Superior temporal gyrus (tissue), 1 donor: ENCODE data around the gene SLC39A7.

Experiments used
- DNase-seq: peaks from one replicate; pipeline ENCODE4 v3.0.0-alpha.2; 2016; ENCODE audit errors: extremely low spot score

SLC39A7 gene

DNA sequence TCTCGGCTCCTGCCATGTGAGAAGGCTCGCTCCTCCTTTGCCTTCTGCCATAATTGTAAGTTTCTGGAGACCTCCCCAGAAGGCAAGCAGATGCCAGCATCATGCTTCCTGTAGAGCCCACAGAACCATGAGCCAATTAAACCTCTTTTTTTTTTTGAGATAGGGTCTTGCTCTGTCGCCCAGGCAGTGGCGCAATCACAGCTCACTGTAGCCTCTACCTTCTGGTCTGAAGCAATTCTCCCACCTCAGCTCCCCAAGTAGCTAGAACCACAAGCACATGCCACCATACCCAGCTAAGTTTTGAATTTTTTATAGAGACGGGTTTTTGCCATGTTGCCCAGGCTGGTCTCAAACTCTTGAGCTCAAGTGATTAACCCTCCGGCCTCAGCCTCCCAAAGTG lies 36.2 kb downstream of the SLC39A7 start:
- DNase-seq: no peak

DNA sequence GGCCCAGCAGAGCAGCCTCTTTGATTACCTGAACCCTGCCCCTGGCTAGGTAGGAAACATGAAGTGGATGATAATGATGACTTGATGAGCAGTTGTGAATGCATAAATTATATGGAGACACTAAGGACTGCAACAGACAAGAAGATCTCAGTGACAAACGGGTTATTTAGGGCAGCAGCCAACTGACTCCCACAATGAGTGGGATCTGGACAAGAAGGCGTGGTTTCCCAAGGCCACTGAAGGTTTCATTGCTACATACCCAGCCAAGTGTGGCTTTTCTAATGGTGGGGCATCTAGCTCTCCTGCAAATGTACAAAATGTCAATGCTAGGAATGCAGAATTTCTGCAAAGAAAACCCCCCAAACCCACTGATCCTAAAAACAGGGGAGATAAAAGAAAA lies 37.1 kb downstream of the SLC39A7 start:
- no peak for DNase-seq

DNA sequence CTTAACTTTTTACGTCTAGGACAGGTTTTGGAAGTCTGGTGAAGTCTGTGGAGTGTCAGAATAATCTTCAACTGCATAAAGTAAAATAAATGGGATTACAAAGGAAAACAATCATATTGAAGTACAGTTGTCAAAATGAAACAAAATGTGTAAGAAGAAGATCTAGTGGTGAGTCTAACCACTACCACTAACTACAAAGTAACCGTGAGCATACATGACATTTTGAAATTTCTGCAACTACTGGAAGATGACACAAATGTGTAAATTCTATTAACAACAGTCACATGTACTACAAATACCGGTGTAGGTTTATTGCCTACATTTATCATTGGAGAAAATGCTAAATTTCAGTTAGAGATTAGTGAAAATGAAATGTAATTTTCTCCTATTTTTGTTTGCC lies 41.3 kb downstream of the SLC39A7 start:
- no peak for DNase-seq

DNA sequence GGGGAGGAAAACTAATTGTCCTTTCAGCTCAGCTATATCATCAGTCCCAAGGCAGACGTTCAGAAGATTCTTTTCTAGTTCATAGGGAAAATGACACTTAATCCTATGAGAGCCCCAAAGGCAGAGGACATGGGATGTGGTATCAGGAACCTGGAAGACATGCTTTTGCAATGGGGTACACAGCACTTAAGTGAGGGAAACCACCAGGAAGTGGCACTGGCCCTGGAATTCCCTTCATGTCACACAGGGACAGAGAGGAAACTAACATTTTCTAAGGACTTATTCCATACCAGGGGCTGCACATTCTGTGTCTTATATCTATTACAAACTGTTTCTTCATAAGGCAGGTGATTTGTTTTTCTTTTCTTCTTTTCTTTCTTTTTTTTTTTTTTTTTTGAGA lies 42.8 kb downstream of the SLC39A7 start:
- DNase-seq: no peak

DNA sequence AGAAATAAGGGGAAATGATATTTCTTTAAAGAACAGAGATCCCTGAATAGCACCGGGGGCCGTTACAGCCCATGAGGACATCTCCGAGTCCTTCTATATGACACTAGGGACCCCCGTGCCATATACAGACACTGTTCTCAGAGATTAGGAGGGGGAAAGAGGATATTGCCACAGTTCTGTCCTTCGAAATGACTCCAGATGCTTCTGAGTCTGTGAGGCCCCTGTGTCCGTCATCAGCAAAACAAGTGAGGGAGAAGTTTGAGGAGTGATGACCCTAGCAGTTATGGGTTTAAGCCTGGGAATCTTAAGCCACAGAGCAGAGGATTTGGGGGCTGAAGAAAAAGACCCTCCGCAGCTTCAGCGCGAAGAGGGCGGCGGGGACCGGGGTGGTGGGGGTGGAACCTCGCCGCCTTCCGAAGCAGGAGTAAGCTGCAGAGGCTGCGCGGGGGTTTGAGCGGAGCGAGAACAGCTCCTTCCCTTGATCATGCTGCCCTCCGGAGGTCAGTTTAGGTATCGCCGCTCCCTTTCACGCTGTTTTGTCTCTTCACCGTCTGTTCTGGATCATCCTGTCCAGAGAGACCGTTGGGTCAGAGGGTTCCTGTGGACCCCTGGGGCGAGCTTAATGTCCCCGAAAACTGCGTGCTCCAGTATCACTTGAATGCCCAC lies 47.4 kb downstream of the SLC39A7 start:
- peak; percentile 97 for DNase-seq

DNA sequence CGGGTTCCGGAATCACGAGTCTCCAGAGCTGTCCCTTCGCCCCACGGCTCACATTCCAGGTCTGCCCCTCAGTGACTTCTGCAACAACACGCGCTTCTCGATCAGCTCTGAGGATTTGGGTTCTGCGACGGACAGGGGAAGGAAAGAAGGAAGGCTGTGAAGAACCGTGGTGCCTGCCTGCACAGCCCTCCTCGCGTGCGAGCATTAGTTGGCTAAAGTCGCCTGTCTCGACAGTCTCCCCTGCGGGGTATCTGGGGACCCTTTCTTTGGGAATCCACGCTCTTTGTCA lies 47.9 kb downstream of the SLC39A7 start:
- DNase-seq: no peak

DNA sequence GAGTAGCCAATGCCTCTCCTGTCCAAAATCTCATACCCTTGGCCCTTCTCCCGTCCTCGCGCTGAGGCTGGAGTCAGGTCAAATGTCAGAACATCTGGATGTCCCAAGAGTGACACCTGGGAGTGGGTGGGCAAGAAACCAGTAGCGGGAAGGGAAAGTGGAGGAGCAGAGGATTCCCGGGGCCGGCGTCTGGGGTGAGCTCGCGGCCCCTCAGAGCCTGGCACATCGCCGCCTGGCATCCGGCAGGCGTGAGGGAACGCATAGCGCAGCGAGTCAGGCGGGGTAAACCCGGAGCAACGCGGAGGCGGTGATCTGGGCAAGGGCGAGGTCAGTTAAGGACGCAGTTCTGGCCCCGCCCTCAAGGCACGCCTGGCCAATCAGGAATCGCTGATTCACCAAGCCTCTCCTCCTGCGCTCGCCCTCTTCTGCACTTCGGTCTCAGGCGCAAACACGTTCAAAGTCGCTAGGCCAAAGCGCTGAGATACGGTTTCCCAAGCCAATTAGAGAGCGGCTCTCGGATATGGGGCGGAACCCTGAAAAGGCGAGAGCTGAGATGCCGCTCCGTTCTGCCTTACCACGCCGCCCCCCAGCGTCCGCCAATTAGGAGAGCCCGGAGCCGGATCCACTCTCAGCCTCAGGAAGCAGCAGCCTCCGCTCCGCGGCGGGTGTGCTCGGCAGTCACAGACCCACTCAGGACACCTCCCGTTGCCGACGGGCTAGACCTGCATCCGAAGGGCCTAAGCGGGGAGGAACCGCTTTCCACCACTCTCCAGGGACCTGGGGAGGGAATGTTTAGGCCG lies 48.5 kb downstream of the SLC39A7 start:
- peak; percentile 99 for DNase-seq

DNA sequence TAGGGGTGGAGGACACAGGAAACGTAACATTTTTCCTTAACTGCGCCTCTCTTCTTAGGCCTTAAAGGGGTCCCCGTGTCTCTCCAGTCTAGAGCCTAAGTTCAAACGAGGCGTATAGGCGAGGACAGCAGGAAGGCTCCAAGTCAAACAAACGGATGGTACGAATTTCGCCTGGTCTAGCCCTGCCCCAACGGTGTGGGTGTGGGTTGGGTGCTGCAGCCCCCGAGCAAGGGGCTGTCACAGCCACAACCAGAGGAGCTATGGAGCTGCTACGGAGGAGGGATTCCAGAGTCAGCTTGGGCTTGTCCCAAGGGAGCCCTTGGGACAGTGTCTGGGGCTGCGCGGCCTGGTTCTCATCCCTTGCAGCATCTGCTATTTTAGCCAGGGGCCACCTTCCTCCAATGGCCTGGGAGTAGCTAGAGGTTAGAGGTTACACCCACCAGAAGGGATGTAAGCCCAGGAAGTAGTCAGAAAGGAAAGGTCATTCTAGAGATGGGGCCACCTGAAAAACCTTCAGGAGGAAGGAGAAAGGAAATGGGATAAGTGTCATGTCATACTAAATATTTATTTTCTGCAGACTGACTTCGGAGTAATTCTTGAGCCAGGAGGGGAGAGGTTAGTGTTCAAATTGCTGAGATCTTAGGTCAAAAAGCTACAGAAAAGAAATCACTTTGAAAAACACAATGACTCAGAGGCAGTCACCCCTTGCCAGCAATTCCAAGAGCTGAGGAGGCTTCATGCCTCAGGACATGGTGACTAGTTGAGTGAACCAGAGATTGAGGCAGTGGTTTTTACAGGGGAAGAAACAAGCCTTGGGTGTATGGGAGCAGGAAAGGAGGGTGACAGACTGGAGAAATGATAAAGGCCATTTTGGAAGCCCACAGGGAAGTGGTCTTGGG lies 49.3 kb downstream of the SLC39A7 start:
- no peak for DNase-seq

DNA sequence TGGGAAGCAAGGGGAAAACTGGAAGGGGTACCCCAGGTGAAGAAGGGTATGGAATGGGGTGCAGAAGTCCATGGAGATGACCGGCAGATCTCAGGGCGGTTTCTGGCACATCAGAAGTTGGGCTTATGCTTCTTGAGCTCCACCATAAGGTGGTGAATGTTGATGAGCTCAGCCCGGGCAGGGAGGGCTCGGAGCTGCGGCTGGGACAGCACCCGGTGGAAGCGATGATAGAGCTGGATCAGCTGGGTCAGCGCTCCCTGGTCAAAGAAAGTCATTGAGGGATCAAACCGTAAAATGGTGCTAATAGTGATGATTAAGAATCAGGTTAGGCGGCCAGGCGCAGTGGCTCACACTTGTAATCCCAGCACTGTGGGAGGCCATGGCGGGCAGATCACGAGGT lies 50.1 kb downstream of the SLC39A7 start:
- DNase-seq: no peak

DNA sequence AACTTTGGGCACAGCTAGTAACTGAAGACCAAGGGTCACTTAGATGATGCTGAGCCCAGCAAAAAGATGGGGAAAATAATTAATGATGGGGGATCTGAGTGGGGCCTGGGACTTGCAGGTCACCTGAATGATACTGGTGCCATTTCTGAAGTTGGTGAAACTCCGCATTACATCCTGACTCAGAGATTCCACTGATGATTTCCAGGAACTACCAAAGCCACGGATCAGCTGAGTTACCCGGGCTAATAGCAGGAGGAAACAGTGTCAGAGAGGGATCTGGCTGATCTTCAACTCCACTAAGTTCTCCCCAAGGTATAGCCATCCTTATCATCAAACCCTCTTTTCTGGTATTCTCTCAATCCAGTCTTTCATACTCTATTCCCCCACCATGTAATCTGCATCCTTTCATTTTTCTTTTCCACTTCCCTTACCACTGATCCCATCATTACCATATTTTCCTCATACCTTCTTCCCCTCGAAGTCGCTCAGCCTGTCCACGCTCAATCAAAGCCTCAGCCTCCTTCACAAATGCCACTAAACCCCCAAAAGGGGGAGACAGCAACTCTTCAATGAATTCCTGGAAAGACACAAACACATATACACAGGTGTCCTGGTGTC lies 50.8 kb downstream of the SLC39A7 start:
- no peak for DNase-seq

DNA sequence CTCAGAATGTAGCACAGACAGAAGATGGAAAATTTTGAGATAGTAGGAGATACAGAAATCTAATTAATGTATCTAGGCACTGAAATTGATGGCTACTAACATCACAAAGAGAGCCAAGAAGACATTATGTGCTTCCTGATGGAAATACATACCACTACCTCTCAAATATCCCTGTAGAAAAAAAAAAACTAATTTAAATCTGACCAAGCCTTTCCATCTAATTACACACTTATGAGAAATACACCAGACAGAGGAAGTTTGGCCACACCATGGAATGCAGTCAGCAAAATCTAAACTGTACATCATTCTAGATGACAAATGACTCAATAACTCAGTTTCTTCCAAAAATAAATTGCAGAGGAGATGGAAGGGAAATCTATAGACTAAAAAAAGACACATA lies 52.1 kb downstream of the SLC39A7 start:
- no peak for DNase-seq
